Mucosa of stomach (tissue), 1 donor: ENCODE measurements around the gene MT1G.
A peak's percentile ranks its signal among the peaks of the same experiment; 100 is the strongest.

Experiments
- H3K27me3 ChIP-seq: one replicate; pipeline ENCODE4 v1.7.0; 2013; ENCODE audit warnings: mild to moderate bottlenecking, low read length; ENCODE audit not compliant: control insufficient read depth, insufficient read depth
- H3K36me3 ChIP-seq: one replicate; pipeline ENCODE4 v1.7.0; 2013; ENCODE audit warnings: low read length; ENCODE audit not compliant: control insufficient read depth, insufficient read depth
- H3K4me1 ChIP-seq: one replicate; pipeline ENCODE4 v1.7.0; 2013; ENCODE audit warnings: mild to moderate bottlenecking, low read length; ENCODE audit not compliant: control insufficient read depth, insufficient read depth
- H3K4me3 ChIP-seq: one replicate; pipeline ENCODE4 v1.7.0; 2013; ENCODE audit warnings: low read length
- H3K9ac ChIP-seq: one replicate; pipeline ENCODE4 v1.7.0; 2013; ENCODE audit warnings: mild to moderate bottlenecking, low read length, moderate library complexity
- H3K9me3 ChIP-seq: one replicate; pipeline ENCODE4 v1.7.0; 2013; ENCODE audit warnings: mild to moderate bottlenecking, low read length, moderate library complexity; ENCODE audit not compliant: control insufficient read depth
- donor health status: Pancreatic carcinoma.

The MT1G gene

GRCh38 chr16:56637814-56638750 is 29.8 kb downstream of the MT1G start, which contains the start of gene MT1A:
Gene MT1A, plus strand, starts transcription at chr16:56638666. Its CDS starts 73 bp downstream, at chr16:56638739.
- no peaks in the 10 kb centered on the region for H3K36me3 ChIP-seq
- H3K9ac ChIP-seq, result peak within 1 kb of the TSS; percentile 58
- H3K27me3 ChIP-seq, result peaks cover 43% of the 10 kb centered on the region
- H3K4me1 ChIP-seq, result peaks cover 43% of the 10 kb centered on the region
- H3K9me3 ChIP-seq, result no peaks in the 10 kb centered on the region
- peak within 1 kb of the TSS; percentile 22 for H3K4me3 ChIP-seq

DNA sequence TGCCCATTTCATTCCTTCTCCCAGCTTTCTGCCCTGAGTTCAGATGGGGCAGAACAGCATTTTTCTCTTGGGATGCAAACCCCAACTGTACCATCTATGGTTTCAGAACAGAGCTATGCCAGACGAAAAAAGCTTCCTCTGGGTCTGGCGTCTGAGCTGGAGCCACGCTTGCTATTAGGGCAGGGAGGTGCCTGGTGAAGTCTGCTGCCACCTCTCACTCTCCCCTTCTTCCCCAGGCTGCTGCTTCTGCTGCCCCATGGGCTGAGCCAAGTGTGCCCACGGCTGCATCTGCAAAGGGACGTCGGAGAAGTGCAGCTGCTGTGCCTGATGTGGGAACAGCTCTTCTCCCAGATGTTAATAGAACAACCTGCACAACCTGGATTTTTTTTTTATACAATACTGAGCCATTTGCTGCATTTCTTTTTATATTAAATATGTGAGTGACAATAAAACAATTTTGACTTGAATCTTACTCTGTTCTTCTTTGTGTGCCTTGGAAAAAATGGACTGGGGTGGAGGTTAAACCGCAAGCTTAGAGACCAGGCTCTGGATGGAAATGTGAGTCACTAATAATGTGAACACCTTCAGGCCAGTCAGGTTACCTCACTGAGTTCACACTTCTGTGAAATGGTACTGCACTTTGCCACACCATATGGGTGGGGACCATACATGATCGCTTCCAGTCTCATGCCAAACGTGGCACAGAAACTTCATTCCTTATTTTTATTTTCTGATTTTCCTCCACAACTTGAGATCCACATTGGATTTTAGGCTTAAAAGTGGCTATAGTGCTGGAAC is 31.1 kb downstream of the MT1G start:
- H3K9ac ChIP-seq, result no peak overlapping the region
- no peak overlapping the region for H3K4me3 ChIP-seq
- no peaks in the 10 kb centered on the region for H3K36me3 ChIP-seq
- H3K27me3 ChIP-seq, result peaks cover 54% of the 10 kb centered on the region
- peaks cover 44% of the 10 kb centered on the region for H3K4me1 ChIP-seq
- no peaks in the 10 kb centered on the region for H3K9me3 ChIP-seq

- Histone ChIP-seq H3K9ac (no peak overlapping the region), H3K9me3 (no peaks in the 10 kb centered on the region), H3K27me3 (peaks cover 57% of the 10 kb centered on the region), H3K4me3 (no peak overlapping the region), H3K36me3 (no peaks in the 10 kb centered on the region), H3K4me1 (peaks cover 46% of the 10 kb centered on the region)
Measured at GRCh38 chr16:56635441-56635967, 32.4 kb downstream of the MT1G start.

DNA sequence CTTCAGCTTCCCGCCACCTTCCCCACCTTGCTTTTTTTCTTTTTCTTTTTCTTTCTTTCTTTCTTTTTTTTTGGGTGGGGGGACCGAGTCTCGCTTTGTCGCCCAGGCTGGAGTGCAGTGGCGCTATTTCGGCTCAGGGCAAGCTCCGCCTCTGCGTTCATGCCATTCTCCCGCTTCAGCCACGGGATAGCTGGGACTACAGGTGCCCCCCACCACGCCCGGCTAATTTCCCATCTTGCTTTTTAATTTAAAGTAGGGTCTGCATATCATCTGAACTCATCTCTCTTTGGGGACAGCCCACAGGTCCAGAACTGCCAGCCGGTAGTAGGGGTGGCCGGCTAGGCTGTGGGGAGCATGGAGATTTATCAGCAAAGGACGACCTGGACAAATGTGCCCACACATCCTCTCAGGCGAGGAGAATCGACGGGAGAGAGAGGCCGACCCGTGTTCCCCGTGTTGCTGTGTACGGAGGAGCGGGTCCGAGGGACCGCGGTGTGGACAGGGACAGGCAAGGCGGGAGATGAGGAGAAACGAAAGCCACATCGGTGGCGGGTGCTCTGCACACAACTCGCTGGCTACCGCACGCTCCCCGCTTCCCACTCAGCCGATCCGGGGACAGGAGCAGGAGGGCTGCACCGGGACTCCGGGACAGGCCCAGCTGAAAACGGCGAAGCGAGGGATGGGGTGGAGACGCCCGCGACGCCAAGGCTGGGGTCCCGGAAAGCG is 33.0 kb downstream of the MT1G start:
- H3K27me3 ChIP-seq, result peaks cover 57% of the 10 kb centered on the region

GRCh38 chr16:56633535-56633934 is 34.3 kb downstream of the MT1G start:
- H3K4me3 ChIP-seq, result no peak overlapping the region
- peaks cover 57% of the 10 kb centered on the region for H3K27me3 ChIP-seq
- peaks cover 34% of the 10 kb centered on the region for H3K4me1 ChIP-seq
- H3K36me3 ChIP-seq, result no peaks in the 10 kb centered on the region
- peak overlapping the region; percentile 78 for H3K9ac ChIP-seq
- no peaks in the 10 kb centered on the region for H3K9me3 ChIP-seq

More for the DNA sequence above, 33.0 kb downstream of the MT1G start:
- Histone ChIP-seq H3K9me3 (no peaks in the 10 kb centered on the region), H3K9ac (no peak overlapping the region), H3K4me1 (peaks cover 46% of the 10 kb centered on the region), H3K4me3 (no peak overlapping the region), H3K36me3 (no peaks in the 10 kb centered on the region)

DNA sequence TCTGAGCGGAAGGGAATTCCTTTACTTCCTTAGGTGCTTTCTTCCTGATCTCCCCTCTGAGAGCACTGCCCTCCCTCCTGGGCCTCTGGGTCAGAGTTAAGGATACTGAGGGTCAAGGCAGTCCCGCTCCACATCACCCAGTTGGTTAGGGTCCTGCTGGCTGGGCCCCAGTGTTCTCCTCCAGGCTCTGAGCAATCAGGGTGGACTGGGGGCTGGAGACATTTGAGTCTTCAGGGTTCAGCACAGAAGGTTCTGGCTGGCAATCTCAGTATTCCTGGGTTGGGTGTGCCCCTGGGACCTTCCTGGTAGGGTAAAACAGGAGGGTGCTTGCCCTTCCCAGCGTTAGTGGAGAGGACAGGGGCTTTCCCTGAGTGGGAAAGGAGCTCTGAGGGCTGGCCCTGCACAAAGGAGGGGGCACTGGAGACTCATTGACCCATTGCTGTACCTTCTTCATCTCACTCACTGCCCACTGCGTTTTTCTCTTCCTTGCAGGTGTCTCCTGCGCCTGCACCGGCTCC is 35.0 kb downstream of the MT1G start:
- H3K27me3 ChIP-seq, result peaks cover 55% of the 10 kb centered on the region

GRCh38 chr16:56632156-56632847 is 35.6 kb downstream of the MT1G start, which contains the start of gene MT1M:
Gene MT1M, plus strand, starts transcription at chr16:56632659. Its CDS starts 73 bp downstream, at chr16:56632732.
- Histone ChIP-seq H3K9ac (peak within 1 kb of the TSS; percentile 78), H3K9me3 (no peaks in the 10 kb centered on the region), H3K36me3 (no peaks in the 10 kb centered on the region), H3K27me3 (peaks cover 50% of the 10 kb centered on the region), H3K4me3 (peak within 1 kb of the TSS; percentile 25), H3K4me1 (peaks cover 24% of the 10 kb centered on the region)

More for the DNA sequence above, 35.0 kb downstream of the MT1G start:
- Histone ChIP-seq H3K9me3 (no peaks in the 10 kb centered on the region), H3K4me1 (peaks cover 28% of the 10 kb centered on the region), H3K9ac (peak overlapping the region; percentile 78), H3K36me3 (no peaks in the 10 kb centered on the region), H3K4me3 (peak overlapping the region; percentile 15)

DNA sequence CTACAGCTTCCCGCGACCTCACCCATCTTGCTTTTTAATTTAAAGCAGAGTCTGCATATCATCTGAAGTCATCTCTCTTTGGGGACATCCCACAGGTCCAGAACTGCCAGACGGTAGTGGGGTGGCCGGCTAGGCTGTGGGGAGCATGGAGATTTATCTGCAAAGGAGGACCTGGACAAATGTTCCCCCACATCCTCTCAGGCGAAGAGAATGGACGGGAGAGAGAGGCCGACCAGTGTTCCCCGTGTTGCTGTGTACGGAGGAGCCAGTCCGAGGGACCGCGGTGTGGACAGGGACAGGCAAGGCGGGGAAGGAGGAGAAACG is 36.1 kb downstream of the MT1G start:
- no peaks in the 10 kb centered on the region for H3K9me3 ChIP-seq
- peaks cover 50% of the 10 kb centered on the region for H3K27me3 ChIP-seq
- H3K9ac ChIP-seq, result peak overlapping the region; percentile 78

GRCh38 chr16:56631197-56631596 is 36.7 kb downstream of the MT1G start:
- H3K4me3 ChIP-seq, result no peak overlapping the region
- no peaks in the 10 kb centered on the region for H3K9me3 ChIP-seq
- H3K27me3 ChIP-seq, result peaks cover 45% of the 10 kb centered on the region
- H3K36me3 ChIP-seq, result no peaks in the 10 kb centered on the region
- peaks cover 29% of the 10 kb centered on the region for H3K4me1 ChIP-seq
- H3K9ac ChIP-seq, result no peak overlapping the region

More for the DNA sequence above, 36.1 kb downstream of the MT1G start:
- peak overlapping the region; percentile 25 for H3K4me3 ChIP-seq
- no peaks in the 10 kb centered on the region for H3K36me3 ChIP-seq
- H3K4me1 ChIP-seq, result peaks cover 29% of the 10 kb centered on the region

- Histone ChIP-seq H3K4me1 (peaks cover 27% of the 10 kb centered on the region), H3K36me3 (no peaks in the 10 kb centered on the region), H3K27me3 (peaks cover 34% of the 10 kb centered on the region), H3K9ac (no peak overlapping the region), H3K4me3 (no peak overlapping the region), H3K9me3 (no peaks in the 10 kb centered on the region)
Measured at GRCh38 chr16:56630134-56630533, 37.7 kb downstream of the MT1G start.

DNA sequence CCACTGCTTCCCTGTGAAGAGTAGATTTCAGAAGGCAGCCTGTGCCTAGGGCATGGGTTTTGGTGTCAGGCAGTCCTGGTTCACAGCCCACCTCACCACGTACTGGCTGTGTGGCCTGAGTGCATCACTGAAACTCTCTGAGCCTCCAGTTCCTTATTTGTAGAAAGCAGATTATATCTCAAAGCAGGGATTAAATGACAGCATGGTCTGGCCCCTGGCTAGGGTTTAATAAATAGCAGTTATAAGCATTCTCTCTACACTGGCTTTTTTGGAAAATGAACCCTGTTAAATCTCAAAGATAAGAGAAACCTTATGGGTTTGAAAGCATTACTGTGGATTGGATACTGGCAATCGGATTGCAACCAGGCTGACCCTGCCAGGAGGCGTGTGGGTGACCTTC is 38.3 kb downstream of the MT1G start:
- Histone ChIP-seq H3K4me3 (no peak overlapping the region), H3K36me3 (no peaks in the 10 kb centered on the region), H3K9ac (no peak overlapping the region), H3K27me3 (peaks cover 28% of the 10 kb centered on the region), H3K9me3 (no peaks in the 10 kb centered on the region), H3K4me1 (peaks cover 24% of the 10 kb centered on the region)
